ENCODE results near the gene TBCD.
A peak's percentile ranks its signal among the peaks of the same experiment; 100 is the strongest.

TBCD gene

GRCh38 chr17:82791532-82791931 is 39.7 kb downstream of the TBCD start:
- DNase-seq: no peak

- DNase-seq: peak; percentile 88
Observed at GRCh38 chr17:82793974-82794630, 42.2 kb downstream of the TBCD start.

- no peak for DNase-seq
Observed at GRCh38 chr17:82794781-82795482, 43.1 kb downstream of the TBCD start.

- DNase-seq: peak; percentile 30
Observed at GRCh38 chr17:82795615-82796014, 43.8 kb downstream of the TBCD start.

- DNase-seq: no peak
Observed at GRCh38 chr17:82797061-82797460, 45.2 kb downstream of the TBCD start.

- no peak for DNase-seq
Observed at GRCh38 chr17:82798752-82799151, 46.9 kb downstream of the TBCD start.

GRCh38 chr17:82799591-82799990 is 47.7 kb downstream of the TBCD start:
- no peak for DNase-seq

- DNase-seq: no peak
Observed at GRCh38 chr17:82800885-82801284, 49.0 kb downstream of the TBCD start.

- no peak for DNase-seq
Observed at GRCh38 chr17:82801377-82801970, 49.6 kb downstream of the TBCD start.

GRCh38 chr17:82802075-82802780 is 50.4 kb downstream of the TBCD start:
- DNase-seq: no peak

- no peak for DNase-seq
Observed at GRCh38 chr17:82803185-82803584, 51.3 kb downstream of the TBCD start.

GRCh38 chr17:82803606-82804005 is 51.7 kb downstream of the TBCD start:
- no peak for DNase-seq

GRCh38 chr17:82804442-82805191 is 52.8 kb downstream of the TBCD start:
- DNase-seq: no peak

- no peak for DNase-seq
Observed at GRCh38 chr17:82805254-82805653, 53.4 kb downstream of the TBCD start.

GRCh38 chr17:82805823-82806222 is 54.0 kb downstream of the TBCD start:
- DNase-seq: no peak

GRCh38 chr17:82806645-82807044 is 54.8 kb downstream of the TBCD start:
- no peak for DNase-seq

- no peak for DNase-seq
Observed at GRCh38 chr17:82807101-82807500, 55.2 kb downstream of the TBCD start.

- DNase-seq: no peak
Observed at GRCh38 chr17:82807562-82807961, 55.7 kb downstream of the TBCD start.

GRCh38 chr17:82808006-82808405 is 56.1 kb downstream of the TBCD start:
- DNase-seq: no peak

GRCh38 chr17:82808921-82809905 is 57.3 kb downstream of the TBCD start:
- DNase-seq: no peak

GRCh38 chr17:82810644-82811430 is 59.0 kb downstream of the TBCD start:
- no peak for DNase-seq
